CD4-positive, alpha-beta memory T cell (primary cell): Measurements from ENCODE around the gene DCTD. TPM values are rescaled to one million over a fixed set of nuclear protein-coding genes. Genes with fewer than 3 reads are reported as not detected.

ENCODE experiments used
- CTCF ChIA-PET: fragments of 350-600 bp; sonication (Branson Sonifier 250); formaldehyde crosslinking; loops from one replicate; lab custom pipeline; 2021; ENCODE audit warnings: inconsistent platforms; ENCODE audit not compliant: partially characterized antibody; lab: Charles Lee
- POLR2A ChIA-PET: fragments of 350-600 bp; sonication (Branson Sonifier 250); formaldehyde crosslinking; loops from one replicate; lab custom pipeline; 2021; ENCODE audit not compliant: partially characterized antibody; lab: Charles Lee
- DNase-seq, 5 donors: peaks; one replicate each; pipeline versions ENCODE4 v3.0.0 to v3.0.0-alpha.2; 2020 to 2022; ENCODE audit warnings: mixed read lengths in 1 of 5
- H3K27ac ChIP-seq: one replicate; pipeline ENCODE4 v1.7.0; 2013; ENCODE audit warnings: low read depth, low read length
- H3K27me3 ChIP-seq: 2 replicates; pipeline ENCODE4 v1.7.0; 2013; ENCODE audit warnings: mild to moderate bottlenecking, low read length, moderate library complexity; ENCODE audit not compliant: insufficient read depth
- H3K36me3 ChIP-seq: 2 replicates; pipeline ENCODE4 v1.7.0; 2013; ENCODE audit warnings: mild to moderate bottlenecking, low read length, moderate library complexity; ENCODE audit not compliant: insufficient read depth
- H3K4me1 ChIP-seq: 2 replicates; pipeline ENCODE4 v1.7.0; 2013; ENCODE audit warnings: mild to moderate bottlenecking, low read length, moderate library complexity; ENCODE audit not compliant: insufficient read depth
- H3K4me3 ChIP-seq, 2 donors: one replicate each; pipeline ENCODE4 v1.7.0; 2013; ENCODE audit warnings: low read length in 2 of 2, mild to moderate bottlenecking in 1 of 2
- H3K9me3 ChIP-seq, 2 donors: one replicate each; pipeline ENCODE4 v1.7.0; 2013; ENCODE audit warnings: low read length in 2 of 2, control low read depth in 1 of 2; ENCODE audit not compliant: control insufficient read depth in 1 of 2
- H3K27ac Mint-ChIP-seq, 7 donors: one replicate each; pipeline ENCODE4 v1.8.0; 2020 to 2021; ENCODE audit warnings: mixed read lengths in 7 of 7, mild to moderate bottlenecking in 6 of 7, inconsistent platforms in 3 of 7, moderate library complexity in 3 of 7
- H3K27me3 Mint-ChIP-seq, 2 donors: one replicate each; pipeline ENCODE4 v1.8.0; 2020 to 2021; ENCODE audit warnings: mixed read lengths in 2 of 2
- H3K36me3 Mint-ChIP-seq, 2 donors: one replicate each; pipeline ENCODE4 v1.8.0; 2020 to 2021; ENCODE audit warnings: mixed read lengths in 2 of 2, inconsistent platforms in 1 of 2, mild to moderate bottlenecking in 1 of 2
- H3K4me1 Mint-ChIP-seq, 4 donors: one replicate each; pipeline ENCODE4 v1.8.0; 2020 to 2021; ENCODE audit warnings: mixed read lengths in 4 of 4, mild to moderate bottlenecking in 1 of 4
- H3K4me3 Mint-ChIP-seq, 8 donors: one replicate each; pipeline ENCODE4 v1.8.0; 2020 to 2021; ENCODE audit warnings: mixed read lengths in 8 of 8, mild to moderate bottlenecking in 7 of 8, moderate library complexity in 6 of 8, inconsistent platforms in 3 of 8
- H3K9me3 Mint-ChIP-seq, 8 donors: one replicate each; pipeline ENCODE4 v1.8.0; 2020 to 2021; ENCODE audit warnings: mixed read lengths in 8 of 8, mild to moderate bottlenecking in 5 of 8, inconsistent platforms in 3 of 8, moderate library complexity in 1 of 8
- intact Hi-C: fragments of 100-400 bp; cut with micrococcal nuclease; formaldehyde crosslinking; loops from one replicate; pipeline ENCODE4 v1.15.1; 2023
- polyA plus RNA-seq, 2 donors: library from polyadenylated mRNA; unstranded; fragments of 300-500 nt; fragmentation: Illumina TruSeq; gene quantifications; one replicate each; pipeline ENCODE4 v1.2.3, GENCODE V29; 2021
- total RNA-seq, 2 experiments: library from RNA; stranded (reverse); gene quantifications; one replicate each; pipeline ENCODE4 v1.2.3, GENCODE V29; 2021

The DCTD gene
- total and polyA plus RNA-seq, 4 experiments from 2014 or later, result 66.6 to 119 (median 77.2) TPM

DNA sequence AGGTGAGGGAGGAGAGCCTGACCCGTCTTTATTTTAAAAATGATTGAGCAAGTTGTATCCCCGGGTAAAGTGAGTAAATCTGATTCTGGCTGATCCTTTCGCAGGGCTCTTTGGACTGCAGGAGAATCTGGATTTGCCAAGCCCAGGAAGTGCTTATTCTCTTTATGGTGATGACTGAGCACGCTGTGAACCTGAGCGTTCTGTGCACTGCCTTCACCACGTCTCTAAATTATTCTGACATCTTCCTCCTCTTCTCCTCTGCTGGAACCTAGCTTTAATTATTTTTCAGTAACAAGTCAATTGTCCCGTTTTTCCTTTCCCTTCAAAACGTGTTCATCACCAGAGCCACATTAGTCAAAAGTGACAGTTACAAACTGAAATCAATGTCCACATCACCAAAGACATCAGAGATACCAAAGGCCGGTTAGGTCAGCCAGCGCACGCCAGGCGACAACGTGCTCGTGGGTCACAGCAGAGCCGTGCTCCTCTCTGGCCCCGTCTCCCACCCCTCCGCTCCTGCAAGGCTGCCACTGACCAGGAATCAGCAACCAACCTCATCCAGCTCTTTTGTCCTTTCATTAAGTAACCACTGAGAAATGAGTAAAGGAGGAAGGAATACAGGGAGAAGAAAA, 74.3 kb downstream of the DCTD start:
- intact Hi-C loops, result no loop called here
- Histone ChIP-seq H3K4me3 (no peak overlapping the region), H3K9me3 (no peaks in the 10 kb centered on the region), H3K36me3 (no peaks in the 10 kb centered on the region), H3K27ac (no peak overlapping the region), H3K27me3 (peaks cover 5% of the 10 kb centered on the region), H3K4me1 (no peaks in the 10 kb centered on the region)
- POLR2A ChIA-PET, result no interaction called here
- CTCF ChIA-PET, result no interaction called here
- peaks cover 5 to 12% of the 10 kb centered on the region in 2 donors for H3K27me3 Mint-ChIP-seq
- no peak for DNase-seq
- no peak overlapping the region for H3K4me3 Mint-ChIP-seq
- H3K36me3 Mint-ChIP-seq, result no peaks in the 10 kb centered on the region
- no peak overlapping the region for H3K27ac Mint-ChIP-seq
- no peaks in the 10 kb centered on the region for H3K4me1 Mint-ChIP-seq
- no peaks in the 10 kb centered on the region for H3K9me3 Mint-ChIP-seq

DNA sequence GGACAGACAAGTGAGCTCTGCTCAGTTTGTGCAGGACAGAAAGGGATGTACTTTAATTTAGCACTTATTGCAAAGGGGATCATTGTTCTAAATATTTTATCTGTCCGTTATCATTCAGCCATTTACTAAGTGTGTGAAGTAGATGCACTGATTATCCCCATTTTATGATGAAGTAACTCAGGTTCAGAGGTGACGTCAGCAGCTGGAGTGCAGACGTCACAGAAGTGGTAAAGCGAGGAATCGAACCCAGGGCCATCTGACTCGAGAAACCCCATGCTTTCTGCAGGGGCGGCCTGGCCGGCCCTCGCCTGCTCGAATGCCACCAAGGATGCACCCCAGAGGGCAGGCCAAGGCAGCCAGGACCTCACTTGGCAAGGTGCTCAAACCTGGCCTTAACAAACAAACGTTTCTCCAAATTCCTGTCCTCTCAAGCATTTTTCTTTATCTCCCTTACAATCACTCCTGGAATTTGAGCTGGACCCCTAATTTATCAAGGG, 75.0 kb downstream of the DCTD start:
- peaks cover 6 to 18% of the 10 kb centered on the region in 2 donors for H3K27me3 Mint-ChIP-seq
- no peaks in the 10 kb centered on the region for H3K9me3 Mint-ChIP-seq
- Histone ChIP-seq H3K27me3 (peaks cover 5% of the 10 kb centered on the region), H3K4me1 (no peaks in the 10 kb centered on the region), H3K36me3 (no peaks in the 10 kb centered on the region), H3K9me3 (no peaks in the 10 kb centered on the region), H3K27ac (no peak overlapping the region), H3K4me3 (no peak overlapping the region)
- ChIA-PET CTCF (no interaction called here), POLR2A (no interaction called here)
- no peak overlapping the region for H3K4me3 Mint-ChIP-seq
- intact Hi-C loops, result no loop called here
- DNase-seq, result no peak
- H3K36me3 Mint-ChIP-seq, result no peaks in the 10 kb centered on the region
- H3K27ac Mint-ChIP-seq, result no peak overlapping the region
- H3K4me1 Mint-ChIP-seq, result no peaks in the 10 kb centered on the region

DNA sequence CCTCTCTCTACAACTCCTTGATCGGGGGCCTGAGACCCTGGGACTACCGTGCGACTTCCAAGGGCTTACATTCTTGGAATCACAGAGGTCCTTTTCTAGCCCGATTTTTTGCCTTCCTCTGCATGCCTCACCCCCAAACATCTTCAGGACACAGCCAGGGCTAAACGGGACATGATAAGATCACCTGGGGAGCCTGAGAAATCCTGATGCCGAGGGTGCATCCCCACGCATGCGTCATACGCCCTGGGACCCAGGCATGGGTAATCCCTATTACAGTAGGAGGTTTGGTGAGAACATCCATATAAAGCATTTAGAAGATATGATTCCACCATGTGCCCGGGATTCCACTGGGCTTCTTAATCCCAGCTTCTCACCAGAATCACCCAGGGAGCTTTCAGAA, 77.1 kb downstream of the DCTD start:
- no peaks in the 10 kb centered on the region for H3K4me1 ChIP-seq
- Mint-ChIP-seq H3K27ac (no peak overlapping the region), H3K4me3 (no peak overlapping the region), H3K4me1 (no peaks in the 10 kb centered on the region), H3K27me3 (peaks cover 18 to 33% of the 10 kb centered on the region in 2 donors), H3K36me3 (no peaks in the 10 kb centered on the region), H3K9me3 (peaks cover 0 to 2% (median 0%) of the 10 kb centered on the region in 8 donors)
- intact Hi-C loops, result no loop called here
- no peak overlapping the region for H3K4me3 ChIP-seq
- DNase-seq, result no peak
- no peak overlapping the region for H3K27ac ChIP-seq
- peaks cover under 1% of the 10 kb centered on the region for H3K27me3 ChIP-seq
- H3K9me3 ChIP-seq, result no peaks in the 10 kb centered on the region
- POLR2A ChIA-PET, result no interaction called here
- CTCF ChIA-PET, result no interaction called here
- no peaks in the 10 kb centered on the region for H3K36me3 ChIP-seq

Other genes starting within 250 kb of the DCTD start
- gene WWC2, start 181.9 kb upstream of the DCTD start, total RNA-seq, result 1 to 10 TPM; 7.3 to 7.6 TPM
- gene WWC2, start 181.9 kb upstream of the DCTD start, polyA plus RNA-seq, result 1 to 10 TPM; 2.3 to 3.1 TPM